ENCODE measurements around the gene SEC14L5. TPM values are rescaled to one million over a fixed set of nuclear protein-coding genes. Genes with fewer than 3 reads are reported as not detected.
"Not testable (repeated sequence)": the region's sequence is repeated elsewhere in the genome, so short reads cannot be mapped to it uniquely, and the experiment has no call there.

SEC14L5 gene
- total RNA-seq, 1 donor from 2014 or later, result 0.41 TPM

GRCh38 chr16:5030251-5030870 lies 72.2 kb downstream of the SEC14L5 start:
- no peak for FAIRE-seq
- DNase-seq (ENCODE audit: low spot score in 2 of 2), result no peak

- DNase-seq (ENCODE audit: low spot score in 2 of 2) (no peak), FAIRE-seq (no peak)
Measured at GRCh38 chr16:5031601-5032000, 73.5 kb downstream of the SEC14L5 start.

DNA sequence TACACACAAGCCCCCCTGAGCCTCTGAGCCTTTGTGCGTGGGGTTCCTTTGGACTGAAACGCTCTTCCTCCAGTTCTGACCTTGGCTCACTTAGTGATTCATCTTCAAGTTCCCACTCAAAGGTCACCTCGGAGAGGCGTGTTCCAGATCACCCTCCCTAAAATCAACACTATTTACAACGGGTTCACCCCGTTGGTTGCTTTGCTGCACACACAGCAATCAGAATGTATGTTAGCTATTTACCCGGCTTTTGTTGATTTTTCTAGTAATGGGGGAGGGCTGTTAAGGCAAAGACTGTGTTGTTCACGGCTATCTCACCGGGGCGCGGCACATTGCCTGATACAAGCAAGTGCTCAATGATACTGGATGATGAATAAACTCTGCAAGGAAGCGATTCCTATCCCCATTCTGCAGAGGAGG lies 74.6 kb downstream of the SEC14L5 start:
- DNase-seq (ENCODE audit: low spot score in 2 of 2) (no peak), FAIRE-seq (no peak)

GRCh38 chr16:5033256-5034166 lies 75.4 kb downstream of the SEC14L5 start, which contains the start of gene NAGPA:
Gene NAGPA, minus strand, starts transcription at chr16:5033935. Its CDS starts 21 bp downstream, at chr16:5033914.
- FAIRE-seq, result no peak

GRCh38 chr16:5034167-5034523 lies 76.0 kb downstream of the SEC14L5 start:
- FAIRE-seq (no peak), DNase-seq (ENCODE audit: low spot score in 2 of 2) (no peak)

More at GRCh38 chr16:5033256-5034166, 75.4 kb downstream of the SEC14L5 start, which contains the start of gene NAGPA:
- peak; percentile 90 to 93 for DNase-seq (ENCODE audit: low spot score in 2 of 2)

DNA sequence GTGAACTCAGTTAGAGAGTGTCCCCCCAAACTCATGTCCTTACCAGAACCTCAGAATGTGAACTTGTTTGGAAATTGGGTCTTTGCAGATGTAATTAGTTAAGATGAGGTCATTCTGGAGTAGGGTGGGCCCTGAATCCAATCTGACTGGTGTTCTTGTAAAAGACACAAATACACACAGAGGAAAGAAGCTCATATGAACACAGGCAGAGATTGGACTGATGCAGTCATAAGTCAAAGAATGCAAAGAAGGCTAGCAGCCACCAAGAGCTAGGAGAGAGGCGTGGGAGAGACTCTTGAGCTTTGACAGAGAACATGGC lies 77.7 kb downstream of the SEC14L5 start:
- no peak for FAIRE-seq
- DNase-seq (ENCODE audit: low spot score in 2 of 2), result no peak

- FAIRE-seq (no peak), DNase-seq (ENCODE audit: low spot score in 2 of 2) (no peak)
Measured at GRCh38 chr16:5036228-5037156, 78.4 kb downstream of the SEC14L5 start.

DNA sequence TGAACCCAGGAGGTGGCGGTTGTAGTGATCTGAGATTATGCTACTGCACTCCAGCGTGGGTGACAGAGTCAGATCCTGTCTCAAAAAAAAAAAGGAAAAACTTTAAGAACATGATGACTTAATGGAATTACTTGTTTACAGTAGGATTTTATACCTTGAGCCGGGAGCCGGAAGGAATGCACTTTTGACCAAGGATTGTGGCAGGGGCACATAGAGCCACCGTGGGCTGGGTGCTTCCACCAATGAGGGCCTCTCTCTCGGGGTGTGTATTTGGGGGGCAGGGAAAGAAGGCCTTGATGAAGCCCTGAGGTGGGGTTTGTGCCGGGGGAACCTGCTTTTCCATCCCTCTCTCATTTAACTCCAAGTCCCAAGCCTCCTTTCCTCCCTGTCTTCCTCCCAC lies 82.3 kb downstream of the SEC14L5 start:
- DNase-seq (ENCODE audit: low spot score in 2 of 2) (no peak), FAIRE-seq (no peak)

- FAIRE-seq (no peak), DNase-seq (ENCODE audit: low spot score in 2 of 2) (no peak)
Measured at GRCh38 chr16:5041600-5042133, 83.5 kb downstream of the SEC14L5 start.

DNA sequence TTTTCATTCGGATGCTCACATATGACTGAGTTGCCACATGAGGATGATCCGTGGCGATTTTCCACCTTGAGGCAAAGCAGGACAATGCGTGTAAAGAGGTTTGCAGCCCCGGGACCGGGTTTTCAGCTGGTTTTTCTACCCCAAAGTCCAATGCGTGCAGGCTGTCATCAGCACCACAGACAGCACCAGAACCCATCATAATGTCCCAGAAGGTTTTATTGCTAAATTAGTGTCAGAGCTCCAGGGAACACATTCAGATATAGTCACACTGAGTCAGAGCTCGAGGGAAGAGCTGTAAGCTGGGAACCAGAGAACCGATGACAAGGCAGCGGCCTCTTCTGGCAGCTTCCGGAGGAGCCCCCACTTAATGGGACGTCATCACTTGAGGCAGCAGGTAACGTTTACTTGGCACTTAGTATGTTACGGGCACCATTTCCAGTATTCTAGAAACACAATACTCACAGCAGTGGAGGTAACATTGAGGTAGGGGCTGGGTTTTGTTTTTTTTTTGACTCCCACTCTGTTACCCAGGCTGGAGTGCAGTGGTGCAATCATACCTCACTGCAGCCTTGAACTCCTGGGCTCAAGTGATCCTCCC lies 84.5 kb downstream of the SEC14L5 start:
- DNase-seq (ENCODE audit: low spot score in 2 of 2) (no peak), FAIRE-seq (no peak)

GRCh38 chr16:5044011-5044540 lies 85.9 kb downstream of the SEC14L5 start:
- FAIRE-seq (no peak), DNase-seq (ENCODE audit: low spot score in 2 of 2) (no peak)

GRCh38 chr16:5044581-5044980 lies 86.5 kb downstream of the SEC14L5 start:
- not testable (repeated sequence) for FAIRE-seq; DNase-seq (ENCODE audit: low spot score in 2 of 2)

DNA sequence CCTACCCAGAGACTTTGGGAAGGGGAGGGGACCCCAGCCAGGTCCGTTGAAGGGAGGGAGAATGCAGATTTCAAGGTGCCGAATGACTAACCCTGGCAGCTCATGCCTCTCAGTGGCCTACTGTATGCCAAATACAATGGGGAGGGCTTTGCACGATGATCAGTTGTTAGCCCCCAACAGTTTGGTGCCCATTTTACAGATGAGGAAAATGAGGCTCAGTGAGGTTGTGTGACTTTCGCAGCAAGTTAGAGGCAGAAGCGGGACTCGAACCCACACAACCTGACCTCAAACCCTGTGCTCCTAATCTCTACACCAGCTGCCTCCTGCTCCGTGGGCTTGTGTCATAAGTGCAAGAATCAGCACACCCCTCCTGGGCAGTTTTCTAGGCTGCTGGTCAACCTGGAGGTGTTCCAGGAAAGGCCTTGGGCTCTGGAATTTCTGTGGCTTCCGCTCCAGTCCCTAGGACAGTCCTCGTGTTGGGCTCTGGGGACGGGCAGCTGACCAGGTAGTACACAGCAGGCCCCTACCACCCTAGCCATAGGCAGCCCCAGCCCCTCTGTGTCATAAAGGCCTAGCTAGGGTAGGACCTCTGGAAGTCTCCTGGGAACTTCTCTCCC lies 87.5 kb downstream of the SEC14L5 start:
- no peak for FAIRE-seq
- DNase-seq (ENCODE audit: low spot score in 2 of 2), result no peak

- DNase-seq (ENCODE audit: low spot score in 2 of 2), result no peak
- no peak for FAIRE-seq
Measured at GRCh38 chr16:5046914-5047313, 88.8 kb downstream of the SEC14L5 start.

DNA sequence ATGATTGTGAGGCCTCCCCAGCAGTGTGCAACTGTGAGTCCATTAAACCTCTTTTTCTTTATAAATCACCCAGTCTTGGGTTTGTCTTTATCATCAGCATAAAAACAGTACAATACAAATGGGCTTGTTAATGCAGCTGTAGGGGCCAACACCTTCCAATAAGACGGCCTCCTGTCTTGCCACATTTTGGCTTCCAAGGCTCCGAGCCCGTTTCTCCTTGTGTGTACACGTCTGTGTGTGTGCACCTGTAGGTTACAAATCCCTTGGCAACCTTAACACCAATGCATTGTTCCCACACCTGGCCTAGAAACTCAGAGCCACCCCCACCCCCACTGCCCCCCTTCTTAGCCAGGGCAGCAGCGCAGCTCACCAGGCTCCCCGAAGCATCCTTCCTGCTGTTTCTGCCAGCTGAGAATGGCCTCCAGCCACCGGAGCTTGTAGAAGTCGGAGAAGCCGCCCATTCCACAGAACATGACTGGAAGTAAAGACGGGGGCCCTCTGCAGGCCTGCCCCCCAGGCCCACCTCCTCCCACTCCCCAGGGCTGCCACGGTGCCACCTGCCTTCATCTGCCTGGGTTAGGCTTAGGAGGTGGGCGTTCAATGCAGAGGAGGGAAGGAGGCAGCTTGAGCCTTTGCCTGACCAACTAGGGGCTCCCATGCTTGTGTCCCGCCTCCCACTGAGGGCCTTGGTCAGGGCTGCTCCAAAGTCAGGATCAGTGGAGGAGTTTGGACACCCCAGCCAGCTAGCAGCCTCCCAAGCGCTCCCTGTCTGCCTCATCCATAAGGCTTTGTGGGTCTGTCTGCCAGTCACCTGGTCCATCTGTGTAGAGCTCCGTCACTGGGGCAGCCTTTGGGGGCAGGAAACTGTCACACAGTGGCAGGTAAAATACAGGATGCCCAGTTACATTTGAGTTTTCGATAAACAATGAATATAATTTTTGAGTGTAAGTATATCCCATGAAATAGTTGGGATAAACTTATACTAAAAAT lies 97.0 kb downstream of the SEC14L5 start:
- FAIRE-seq (no peak), DNase-seq (ENCODE audit: low spot score in 2 of 2) (no peak)

DNA sequence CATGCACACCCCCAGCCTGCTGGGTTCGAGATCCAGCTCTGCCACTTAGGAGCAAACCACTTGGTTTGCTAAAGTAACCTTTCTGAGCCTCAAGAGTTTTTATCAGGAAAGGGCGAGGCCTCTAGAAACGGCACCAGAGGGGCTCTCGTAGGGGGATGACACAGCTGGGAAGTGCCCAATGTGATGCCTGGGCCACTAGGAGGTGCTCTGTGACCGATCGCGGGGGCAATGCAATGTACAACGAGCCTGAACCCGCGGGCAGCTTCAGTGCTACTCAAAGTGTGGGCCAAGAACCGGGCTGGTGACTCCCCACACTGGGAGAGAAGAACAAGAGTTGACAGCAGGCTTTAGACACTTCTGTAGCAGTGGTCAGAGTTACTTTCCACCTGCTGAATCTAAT lies 98.2 kb downstream of the SEC14L5 start:
- DNase-seq (ENCODE audit: low spot score in 2 of 2) (no peak), FAIRE-seq (no peak)

- no peak for DNase-seq (ENCODE audit: low spot score in 2 of 2)
- FAIRE-seq, result no peak
Measured at GRCh38 chr16:5058476-5058875, 100.3 kb downstream of the SEC14L5 start.

- DNase-seq (ENCODE audit: low spot score in 2 of 2), result no peak
- FAIRE-seq, result no peak
Measured at GRCh38 chr16:5059386-5060072, 101.4 kb downstream of the SEC14L5 start.
